ENCODE measurements around the gene SV2C. TPM values are rescaled to one million over a fixed set of nuclear protein-coding genes. Genes with fewer than 3 reads are reported as not detected.

The SV2C gene
- total and polyA plus RNA-seq, 4 donors: under 0.01 to 0.04 (median 0.03) TPM; not detected in 1

- TF ChIP-seq FOXA1 (IDR thresholded peaks at IDR 0.05) (no peak), RAD21 (IDR thresholded peaks at IDR 0.05) (no peak)
Measured at GRCh38 chr5:76305269-76305668, 222.1 kb downstream of the SV2C start (continued).

GRCh38 chr5:76305775-76306174, 222.6 kb downstream of the SV2C start:
- WGBS: 99% methylated on average over 1 of the region's 1 CpG
- Histone ChIP-seq H3K4me1 (ENCODE audit: control insufficient read depth in 4 of 4, insufficient read depth in 4 of 4, low read length in 3 of 4) (peaks cover 3 to 32% (median 18%) of the 10 kb centered on the region in 4 donors), H3K27me3 (ENCODE audit: control insufficient read depth in 4 of 4, insufficient read depth in 4 of 4, low read length in 3 of 4) (no peaks in the 10 kb centered on the region), H3K27ac (ENCODE audit: low read depth in 1 of 2, low read length in 2 of 2) (no peak overlapping the region), H3K9ac (ENCODE audit: low read depth in 1 of 2, low read length in 2 of 2) (no peak overlapping the region), H3K36me3 (ENCODE audit: control insufficient read depth in 4 of 4, insufficient read depth in 3 of 4, low read depth in 1 of 4, low read length in 3 of 4) (no peaks in the 10 kb centered on the region), H3K9me3 (ENCODE audit: control insufficient read depth in 4 of 4, low read length in 3 of 4) (no peaks in the 10 kb centered on the region), H3K4me3 (ENCODE audit: low read depth in 1 of 3, low read length in 3 of 3) (no peak overlapping the region)
- no peak for TF ChIP-seq RXRA (IDR thresholded peaks at IDR 0.05)
- no peak for TF ChIP-seq REST (IDR thresholded peaks at IDR 0.05)
- TF ChIP-seq FOXA2 (IDR thresholded peaks at IDR 0.05): no peak
- DNase-seq (ENCODE audit: low spot score): no peak

- TF ChIP-seq TAF1 (conservative IDR thresholded peaks at IDR 0.05): no peak
- no peak for TF ChIP-seq SP1 (IDR thresholded peaks at IDR 0.05)
- no peak for TF ChIP-seq YY1 (IDR thresholded peaks at IDR 0.05)
- no peak for TF ChIP-seq FOXA1 (IDR thresholded peaks at IDR 0.05)
- TF ChIP-seq RAD21 (IDR thresholded peaks at IDR 0.05): no peak
- no peak for TF ChIP-seq ATF3 (IDR thresholded peaks at IDR 0.05)
- no peak for TF ChIP-seq MAX (IDR thresholded peaks at IDR 0.05)
- TF ChIP-seq CTCF (IDR thresholded peaks at IDR 0.05; ENCODE audit: low read depth, low read length, missing input control): no peak
- no peak for TF ChIP-seq HNF4G (IDR thresholded peaks at IDR 0.05)
- TF ChIP-seq EGR1 (IDR thresholded peaks at IDR 0.05; ENCODE audit: low read depth in 2 of 2): no peak
- H3K36me3 ChIP-seq (ENCODE audit: control insufficient read depth in 4 of 4, insufficient read depth in 3 of 4, low read depth in 1 of 4, low read length in 3 of 4): no peaks in the 10 kb centered on the region
- WGBS: 90% methylated on average over 1 of the region's 1 CpG
- H3K4me1 ChIP-seq (ENCODE audit: control insufficient read depth in 4 of 4, insufficient read depth in 4 of 4, low read length in 3 of 4): peaks cover 0 to 11% (median under 1%) of the 10 kb centered on the region in 4 donors
- H3K4me3 ChIP-seq (ENCODE audit: low read depth in 1 of 3, low read length in 3 of 3): no peak overlapping the region
- H3K9me3 ChIP-seq (ENCODE audit: control insufficient read depth in 4 of 4, low read length in 3 of 4): no peaks in the 10 kb centered on the region
- DNase-seq (ENCODE audit: low spot score): no peak
- no peak overlapping the region for H3K27ac ChIP-seq (ENCODE audit: low read depth in 1 of 2, low read length in 2 of 2)
- no peaks in the 10 kb centered on the region for H3K27me3 ChIP-seq (ENCODE audit: control insufficient read depth in 4 of 4, insufficient read depth in 4 of 4, low read length in 3 of 4)
- no peak overlapping the region for H3K9ac ChIP-seq (ENCODE audit: low read depth in 1 of 2, low read length in 2 of 2)
Measured at GRCh38 chr5:76310208-76310607, 227.0 kb downstream of the SV2C start.

Data from liver (tissue), 9 donors.